Activated CD4-positive, alpha-beta T cell treated with anti-CD3 and anti-CD28 coated beads for 24 hours (primary cell): ENCODE data around the gene TIAM1.

ENCODE experiments used
- DNase-seq, 2 donors: peaks; one replicate each; pipeline ENCODE4 v3.0.0-alpha.2; 2020; ENCODE audit warnings: low read depth in 2 of 2

The TIAM1 gene

DNA sequence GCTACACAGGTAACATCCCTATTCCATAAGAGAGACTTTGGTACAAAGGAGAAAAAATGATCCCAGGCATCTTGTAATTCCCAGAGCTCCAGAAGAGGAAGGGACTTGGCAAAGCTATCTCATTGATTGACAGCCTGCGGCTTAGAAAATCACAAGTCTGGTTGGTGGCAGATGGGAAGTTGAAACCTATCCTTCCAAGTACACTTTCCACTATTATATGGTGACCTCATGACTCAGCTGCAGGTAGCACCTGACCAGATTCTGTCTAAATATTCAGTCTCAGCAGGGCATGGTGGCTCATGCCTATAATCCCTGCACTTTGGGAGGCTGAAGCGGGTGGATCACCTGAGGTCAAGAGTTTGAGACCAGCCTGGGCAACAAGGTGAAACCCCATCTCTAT is 89.9 kb downstream of the TIAM1 start:
- DNase-seq = no peak

DNA sequence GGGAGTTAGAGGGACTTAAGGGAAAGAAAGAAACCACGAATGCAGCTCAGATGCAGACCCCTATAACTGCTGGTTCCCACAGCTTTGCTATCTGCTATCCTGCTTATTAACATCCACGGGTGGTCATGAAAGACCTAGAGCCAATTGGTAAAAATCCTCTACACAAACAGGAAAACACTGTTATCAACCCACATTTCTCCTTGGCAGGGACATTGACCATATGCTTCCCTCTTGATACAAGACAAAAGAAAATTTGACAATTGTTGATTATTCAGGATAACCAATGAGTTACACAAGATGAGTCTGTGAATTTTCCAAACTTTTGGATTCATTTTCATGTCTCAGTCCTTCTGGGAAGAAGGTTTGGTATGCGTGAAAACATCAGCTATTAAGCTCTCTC is 90.4 kb downstream of the TIAM1 start:
- DNase-seq = no peak

DNA sequence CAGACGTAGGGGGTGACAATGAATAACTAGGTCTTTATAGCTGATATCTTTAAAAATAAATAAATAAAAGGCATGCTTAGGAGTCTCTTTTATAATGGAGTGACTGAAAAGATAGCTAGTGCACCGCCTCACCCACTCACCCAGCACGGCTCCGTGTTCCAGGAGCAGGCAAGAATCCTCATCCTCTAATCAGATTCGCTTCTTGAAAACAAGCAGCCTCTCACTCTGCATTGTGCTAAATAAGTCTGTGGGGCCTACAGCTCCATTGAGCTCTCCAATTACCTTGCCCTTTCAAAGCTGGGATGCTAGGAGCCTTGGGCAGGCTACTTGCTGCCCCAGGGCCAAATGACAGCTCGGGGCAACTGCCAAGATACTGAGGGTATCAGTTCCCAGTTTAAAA is 91.5 kb downstream of the TIAM1 start:
- DNase-seq = no peak

DNA sequence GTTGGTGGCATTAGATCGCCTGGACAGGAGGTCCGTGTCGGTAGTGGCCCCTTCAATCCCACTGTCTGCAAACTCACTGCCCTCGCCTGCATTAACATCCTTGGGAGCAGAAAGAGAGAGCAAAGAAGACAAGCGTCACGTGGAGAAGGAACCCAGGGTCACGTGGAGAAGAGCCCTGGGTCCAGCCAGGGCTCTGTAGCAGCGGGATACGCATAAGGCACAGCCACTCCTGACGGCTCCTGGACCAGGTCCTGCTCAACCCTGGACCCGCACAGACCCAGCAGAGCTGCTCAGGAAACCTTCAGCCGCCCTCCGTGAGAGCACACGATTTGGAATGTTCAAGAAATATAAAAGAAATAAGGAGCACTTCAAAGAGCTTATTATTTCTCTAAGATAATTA is 92.0 kb downstream of the TIAM1 start:
- DNase-seq = no peak

DNA sequence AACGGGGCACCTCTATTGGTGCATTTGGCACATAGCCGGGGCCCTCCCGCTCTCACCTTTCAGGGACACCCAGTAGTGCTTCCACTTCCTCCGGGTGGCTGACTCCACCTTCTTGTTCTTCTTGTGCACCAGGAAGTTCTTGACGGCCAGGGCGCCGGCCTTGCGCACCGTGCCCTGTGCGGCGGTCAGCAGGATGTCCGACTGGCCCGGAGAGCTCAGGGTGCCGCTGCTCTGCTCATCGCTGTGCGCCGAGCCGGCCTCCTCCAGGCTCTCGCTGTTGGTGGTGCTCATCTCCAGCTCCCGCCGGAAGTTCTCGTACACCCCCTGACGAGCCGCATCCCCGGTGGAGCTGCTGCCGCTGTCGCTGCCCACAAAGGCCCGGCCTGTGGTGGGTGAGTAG is 92.4 kb downstream of the TIAM1 start:
- DNase-seq = no peak

DNA sequence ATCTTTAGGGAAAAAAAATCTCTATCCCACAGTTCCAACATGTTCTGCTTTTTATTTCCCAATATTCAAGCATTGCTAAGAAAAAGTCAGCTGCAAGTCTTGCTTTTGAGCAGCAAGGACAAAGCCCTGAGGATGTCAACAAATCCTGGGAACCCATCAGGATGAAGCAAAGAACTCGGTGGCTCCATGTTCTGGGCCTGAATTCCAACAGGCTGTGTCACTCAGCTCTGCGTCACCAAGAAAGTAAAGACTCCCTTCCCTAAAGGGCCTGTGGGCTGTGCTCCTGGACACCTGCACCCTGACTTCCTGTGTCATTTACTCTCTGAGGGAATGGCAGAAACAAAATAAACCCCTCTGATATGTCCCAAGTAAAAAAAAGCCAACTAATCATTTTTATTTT is 95.5 kb downstream of the TIAM1 start:
- no peak for DNase-seq

DNA sequence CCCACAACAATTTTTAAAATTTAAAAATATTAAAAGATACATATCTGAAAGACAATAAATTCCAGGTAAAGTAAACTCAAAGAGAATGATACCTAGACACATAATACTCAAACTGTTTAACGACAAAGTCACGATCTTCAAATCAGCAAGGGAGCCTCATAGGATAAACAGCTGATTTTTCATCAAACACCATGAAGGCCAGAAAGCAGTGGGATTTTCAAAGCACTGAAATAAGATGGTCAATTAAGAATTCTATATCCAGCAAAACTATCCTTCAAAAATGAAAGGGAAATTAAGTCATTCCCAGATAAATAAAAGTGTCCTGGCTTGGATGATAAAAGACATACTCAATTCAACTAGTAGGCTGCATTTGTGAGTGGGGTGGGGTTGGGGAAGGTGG is 100.5 kb downstream of the TIAM1 start:
- no peak for DNase-seq

DNA sequence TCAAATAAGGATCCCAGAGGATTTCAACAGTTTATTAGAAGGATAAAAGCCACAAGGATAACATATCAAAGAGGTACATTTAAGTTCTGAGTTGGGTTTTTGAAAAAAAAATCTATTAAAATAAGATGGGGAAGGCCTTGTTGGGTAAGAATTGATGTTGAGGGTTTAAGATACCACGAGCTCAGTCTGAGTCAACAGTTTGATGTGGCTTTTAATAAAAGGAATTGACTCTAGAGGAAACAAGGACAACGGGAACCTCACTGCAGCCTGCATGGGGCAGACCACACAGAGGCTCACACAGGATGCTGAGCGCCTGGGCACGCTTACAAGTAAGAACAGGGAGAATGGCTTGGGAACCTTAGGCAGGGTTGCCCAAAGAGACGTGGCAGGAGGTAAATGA is 107.5 kb downstream of the TIAM1 start:
- no peak for DNase-seq

DNA sequence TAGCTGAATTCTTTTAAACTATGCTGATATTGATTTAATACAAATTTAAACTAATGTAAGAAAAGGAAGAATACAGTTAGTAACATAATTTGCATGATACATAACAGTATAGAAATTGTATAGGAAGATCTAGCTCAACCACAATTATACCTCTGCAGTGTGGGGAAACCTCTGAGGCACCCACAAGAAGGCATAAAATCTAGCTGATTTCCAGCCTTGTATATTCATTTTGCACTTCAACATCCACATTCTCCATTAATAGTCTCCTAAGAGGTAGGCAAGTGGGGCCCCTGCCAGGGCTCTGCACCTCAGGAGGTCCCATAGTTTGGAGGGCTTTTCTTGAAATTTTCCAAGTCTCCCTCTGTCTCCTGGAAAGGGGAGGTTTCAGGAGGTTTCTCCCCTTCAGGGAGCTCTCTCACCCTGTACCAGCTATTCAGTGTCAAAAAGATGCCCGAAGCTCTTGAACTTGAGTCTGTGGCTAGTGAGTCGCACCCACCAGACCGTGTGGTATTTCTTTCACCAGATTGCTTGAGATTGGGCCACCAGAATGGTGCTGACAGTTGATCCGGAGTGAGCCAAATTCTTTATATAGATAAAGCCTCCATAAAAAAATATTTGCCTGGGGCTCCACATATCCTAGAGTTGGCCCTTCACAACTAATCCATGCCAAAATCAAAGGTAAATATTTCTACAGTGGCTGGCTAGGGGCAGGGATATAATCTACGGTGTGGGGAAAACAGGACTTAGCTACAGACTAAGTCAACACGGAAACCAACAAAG is 108.2 kb downstream of the TIAM1 start:
- DNase-seq = no peak

DNA sequence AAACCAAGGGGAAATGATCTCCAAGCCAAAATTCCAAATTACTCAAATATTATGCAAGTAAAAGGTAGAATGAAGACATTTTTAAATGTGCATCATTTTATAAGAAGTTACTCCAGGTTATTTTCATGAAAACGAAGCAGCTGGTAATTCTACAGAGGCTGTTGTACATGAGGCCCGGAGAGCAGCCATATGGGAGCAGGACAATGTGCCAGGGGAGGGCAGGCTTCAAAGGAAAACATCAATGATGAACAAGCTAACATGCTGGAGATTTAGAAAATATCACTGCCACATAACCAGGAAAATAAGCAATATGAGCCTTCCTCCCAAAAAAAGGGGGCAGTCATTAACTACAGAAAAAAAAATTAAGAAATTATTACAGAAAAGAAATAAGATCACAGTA is 109.1 kb downstream of the TIAM1 start:
- DNase-seq = no peak

DNA sequence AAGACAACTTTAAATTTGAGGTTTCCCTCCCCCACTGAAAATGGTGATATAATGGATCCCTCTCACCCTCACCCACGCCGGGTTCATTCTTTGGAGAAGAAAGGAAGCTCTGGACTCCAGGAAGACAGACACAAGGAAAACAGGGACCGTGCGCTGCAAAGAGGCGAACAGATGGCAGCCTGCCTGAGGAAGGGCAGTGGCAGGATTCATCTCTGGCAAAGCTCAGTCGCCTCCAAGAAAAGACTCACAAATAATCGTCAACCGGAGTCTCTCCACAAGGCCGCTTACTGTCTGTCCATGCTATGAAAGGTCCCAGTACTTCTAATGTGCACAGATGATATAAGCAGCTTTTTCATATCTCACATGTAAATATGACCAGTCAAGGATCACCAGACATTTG is 110.3 kb downstream of the TIAM1 start:
- DNase-seq = no peak

DNA sequence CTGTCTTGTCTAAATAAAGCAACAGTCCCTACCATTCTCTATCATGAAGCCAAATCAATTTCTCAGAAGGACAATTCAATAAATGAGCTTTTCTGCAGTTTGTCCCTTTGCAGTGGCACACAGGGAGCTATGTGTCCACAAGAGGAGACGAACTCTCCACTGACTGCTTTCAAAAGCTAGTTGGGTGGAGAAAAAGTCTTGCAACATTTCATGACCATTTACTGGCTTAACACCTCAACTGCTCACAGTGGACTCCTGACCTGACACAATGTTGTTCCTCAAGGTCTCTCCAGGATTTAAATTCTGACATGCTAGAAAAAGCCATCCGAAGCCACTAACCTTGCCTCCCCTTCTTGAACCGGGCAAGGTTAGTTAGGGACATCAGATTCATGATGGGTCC is 111.7 kb downstream of the TIAM1 start:
- no peak for DNase-seq

DNA sequence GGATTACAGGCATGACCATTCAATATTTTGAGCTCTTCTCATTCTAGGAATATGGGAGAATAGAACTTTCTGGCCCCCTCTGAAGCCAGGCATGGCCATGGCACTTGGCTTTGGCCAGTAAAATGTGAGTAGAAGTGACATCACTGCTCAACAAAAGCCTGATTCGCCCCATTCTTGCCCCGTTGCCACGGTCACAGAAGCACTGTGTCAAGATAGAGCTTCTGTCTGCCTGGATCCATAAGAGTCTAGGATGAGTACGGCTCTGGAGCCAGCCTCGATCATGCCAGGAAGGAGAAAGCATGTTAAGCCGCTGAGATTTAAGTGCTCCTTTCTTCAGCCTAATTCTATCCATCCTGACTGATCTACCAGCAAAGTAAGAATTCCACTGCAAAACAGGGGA is 113.1 kb downstream of the TIAM1 start:
- no peak for DNase-seq

DNA sequence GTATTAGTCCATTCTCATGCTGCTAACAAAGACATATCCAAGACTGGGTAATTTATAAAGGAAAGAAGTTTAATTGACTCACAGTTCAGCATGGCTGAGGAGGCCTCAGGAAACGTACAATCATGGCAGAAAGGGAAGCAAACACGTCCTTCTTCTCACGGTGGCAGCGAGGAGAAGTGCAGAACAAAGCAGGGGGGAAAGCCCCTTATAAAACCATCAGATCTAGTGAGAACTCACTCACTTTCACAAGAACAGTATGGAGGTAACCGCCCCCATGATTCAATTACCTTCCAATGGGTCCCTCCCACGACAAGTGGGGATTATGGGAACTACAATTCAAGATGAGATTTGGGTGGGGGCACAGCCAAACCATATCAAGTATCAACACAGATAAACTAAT is 115.3 kb downstream of the TIAM1 start:
- DNase-seq = peak in 1 of 2 donors; percentile 7

DNA sequence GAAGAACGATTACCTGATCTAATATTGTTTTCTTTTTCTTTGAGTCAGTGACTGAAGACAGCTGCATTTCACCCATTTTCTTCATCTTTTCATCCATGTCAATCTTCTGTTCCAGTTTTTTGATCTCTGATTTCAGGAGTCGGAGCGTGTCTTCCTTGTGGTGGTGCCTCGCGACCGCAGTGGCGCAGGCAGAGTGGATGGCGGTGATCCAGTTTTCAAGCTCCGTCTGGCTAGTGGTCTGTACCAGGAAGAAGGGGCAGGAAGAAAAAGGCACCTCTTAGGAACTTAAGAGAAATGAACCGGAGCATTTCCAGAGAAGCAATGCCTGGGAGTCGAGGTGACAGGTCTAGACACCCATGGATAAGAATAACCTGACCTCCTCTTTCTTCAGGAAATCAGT is 118.3 kb downstream of the TIAM1 start:
- no peak for DNase-seq

DNA sequence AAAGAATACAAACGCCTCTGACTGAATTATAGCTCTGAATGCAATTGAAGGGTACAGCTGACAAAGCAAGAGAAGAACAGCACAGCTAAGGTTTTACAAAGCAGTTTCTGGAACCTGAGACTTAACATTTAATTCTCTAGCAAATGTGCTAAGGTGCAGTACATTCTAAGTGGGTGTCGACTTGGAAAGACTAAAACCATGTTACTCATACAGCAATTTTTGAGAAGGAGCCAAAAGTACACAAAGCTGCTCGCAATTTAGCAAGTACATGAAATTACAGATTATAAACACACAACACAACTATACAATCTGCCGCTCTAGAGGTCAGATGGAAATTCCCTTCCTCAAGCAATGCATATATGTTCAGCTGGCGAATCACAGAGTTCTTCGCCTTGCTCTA is 121.9 kb downstream of the TIAM1 start:
- DNase-seq = no peak

DNA sequence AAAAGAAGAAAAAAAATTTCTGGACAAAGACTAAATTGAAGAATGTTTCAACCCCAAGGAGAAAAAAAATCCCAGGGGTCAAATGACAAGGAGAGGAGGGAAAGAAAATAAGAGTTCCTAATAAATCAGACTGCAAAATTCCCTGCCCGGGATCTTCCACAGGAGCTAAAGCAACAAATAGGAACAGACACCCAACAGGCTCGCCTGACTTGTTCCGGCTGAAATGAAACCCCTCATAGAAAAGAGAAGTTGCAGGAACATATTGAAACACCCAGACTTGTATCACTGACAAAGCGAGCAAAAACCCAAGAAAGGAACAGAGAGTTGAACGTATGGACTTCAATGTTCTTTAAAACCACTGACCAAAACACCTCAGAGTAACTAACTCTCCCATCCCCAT is 123.0 kb downstream of the TIAM1 start:
- no peak for DNase-seq

DNA sequence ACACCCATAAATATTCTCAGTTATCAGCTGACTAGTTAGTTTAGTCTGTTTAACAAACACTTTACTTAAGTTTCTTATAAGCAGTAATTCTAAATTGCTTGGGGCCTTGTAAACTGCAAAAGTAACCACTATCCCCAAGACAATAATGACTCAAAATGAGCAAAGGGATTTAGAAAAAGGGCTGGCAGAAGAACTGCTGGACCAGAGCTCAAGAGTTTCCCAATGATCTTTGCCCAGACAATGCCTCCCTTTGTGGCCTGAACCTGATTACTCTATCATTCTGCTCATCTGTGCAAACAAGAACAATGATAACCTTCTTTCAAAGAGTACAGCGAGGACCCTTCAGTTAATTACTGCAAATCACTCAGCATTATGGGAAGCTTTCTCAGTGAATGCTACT is 123.5 kb downstream of the TIAM1 start:
- no peak for DNase-seq

DNA sequence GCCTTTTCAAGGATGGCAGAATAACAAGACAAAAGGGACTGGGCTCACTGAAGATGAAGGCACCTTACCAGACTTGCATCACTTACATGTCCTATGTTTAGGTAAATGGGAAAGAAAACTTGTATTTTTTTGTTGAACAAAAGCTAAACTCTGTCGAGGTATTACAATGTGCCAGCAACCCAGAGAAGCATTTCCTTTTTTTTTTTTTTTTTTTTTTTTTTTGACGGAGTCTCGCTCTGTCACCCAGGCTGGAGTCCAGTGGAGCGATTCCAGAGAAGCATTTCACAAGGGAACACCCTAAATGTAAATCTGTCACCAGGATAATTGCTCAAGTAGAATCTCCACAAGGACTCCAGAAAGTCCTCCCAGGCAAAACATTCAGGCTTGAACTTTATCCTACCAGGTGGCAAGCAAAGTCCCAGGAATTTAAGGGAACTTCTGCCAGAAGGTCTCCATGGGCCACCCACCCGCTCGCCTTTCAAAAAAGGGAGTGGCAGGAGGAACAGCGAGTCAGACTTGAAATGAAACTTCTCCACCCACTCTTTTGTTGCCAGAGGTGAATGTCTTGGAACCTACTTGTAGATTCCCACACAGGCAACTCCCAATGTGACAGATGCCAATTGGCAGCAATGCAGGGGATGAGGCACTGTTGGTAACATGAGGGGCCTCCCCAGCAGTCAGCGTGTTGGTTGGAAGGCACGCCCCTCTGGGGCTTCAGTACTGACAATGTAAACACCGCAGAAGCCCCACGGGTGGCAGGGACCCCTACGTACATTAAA is 125.0 kb downstream of the TIAM1 start:
- DNase-seq = no peak

DNA sequence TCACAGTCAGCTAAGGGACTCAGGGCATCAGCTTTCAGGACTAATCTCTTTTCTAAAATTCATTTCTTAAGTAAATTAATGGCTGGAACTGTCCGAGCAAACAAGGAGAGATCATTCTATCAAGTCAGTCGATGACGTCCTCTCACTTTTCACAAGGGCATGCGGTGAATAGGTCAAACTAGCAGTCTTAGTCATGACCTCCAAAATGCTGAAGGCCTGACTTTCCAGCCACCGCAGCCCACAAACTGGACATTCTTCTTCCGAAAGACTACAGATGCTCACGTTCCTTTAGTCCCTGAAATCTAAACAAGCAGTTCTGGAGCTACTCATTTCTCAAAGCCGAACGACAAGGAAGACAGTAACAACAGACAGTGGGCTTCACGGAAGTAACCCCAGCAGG is 127.9 kb downstream of the TIAM1 start:
- DNase-seq = no peak

DNA sequence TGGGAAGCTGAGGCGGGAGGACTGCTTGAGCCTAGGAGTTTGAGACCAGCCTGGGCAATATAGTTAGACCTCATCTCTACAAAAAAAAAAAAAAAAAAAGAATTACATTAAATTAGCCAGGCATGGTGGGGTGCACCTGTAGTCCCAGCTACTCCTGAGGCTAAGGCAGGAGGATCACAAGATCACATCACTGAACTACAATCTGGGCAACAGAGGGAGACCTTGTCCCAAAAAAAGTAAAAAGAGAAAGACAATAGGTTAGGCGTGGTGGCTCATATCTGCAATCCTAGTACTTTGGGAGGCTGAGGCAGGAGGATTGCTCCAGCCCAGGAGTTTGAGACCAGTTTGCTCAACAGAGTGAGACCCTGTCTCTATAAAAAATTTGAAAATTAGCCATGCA is 130.3 kb downstream of the TIAM1 start:
- DNase-seq = no peak

DNA sequence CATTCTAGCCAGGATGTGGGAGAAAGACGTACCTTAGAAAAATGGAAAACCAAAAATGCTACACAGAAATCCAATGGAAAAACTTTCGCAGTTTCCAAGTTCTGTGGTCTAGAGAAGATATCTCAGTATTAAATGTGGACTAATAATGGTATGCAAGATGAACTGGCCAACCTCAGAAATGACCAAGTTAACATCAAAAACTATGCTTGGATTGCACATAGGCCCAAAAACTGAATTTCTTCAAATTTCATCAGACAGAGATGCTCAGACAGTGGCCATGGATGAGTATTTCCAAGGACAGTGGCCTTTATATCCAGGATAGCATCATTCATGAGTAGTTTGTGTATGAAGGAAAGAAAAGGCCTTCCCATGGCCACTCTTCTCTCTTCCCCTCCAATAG is 132.2 kb downstream of the TIAM1 start:
- DNase-seq = no peak

DNA sequence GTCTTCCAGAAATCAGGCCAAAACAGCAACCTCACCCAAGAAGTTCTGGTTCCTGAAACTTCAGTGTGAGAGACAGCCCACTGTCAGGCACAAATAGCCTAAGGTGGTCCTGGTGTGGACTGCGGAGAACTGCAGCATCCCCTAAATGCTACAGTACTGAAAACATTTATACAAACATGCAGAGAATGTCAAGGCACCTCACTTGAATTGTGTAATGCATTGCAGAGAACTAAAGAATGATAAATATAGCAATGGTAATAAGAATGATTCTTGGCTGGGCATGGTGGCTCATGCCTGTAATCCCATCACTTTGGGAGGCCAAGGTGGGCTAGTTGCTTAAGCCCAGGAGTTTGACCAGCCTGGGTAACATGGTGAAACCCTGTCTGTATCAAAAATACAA is 138.6 kb downstream of the TIAM1 start:
- no peak for DNase-seq

DNA sequence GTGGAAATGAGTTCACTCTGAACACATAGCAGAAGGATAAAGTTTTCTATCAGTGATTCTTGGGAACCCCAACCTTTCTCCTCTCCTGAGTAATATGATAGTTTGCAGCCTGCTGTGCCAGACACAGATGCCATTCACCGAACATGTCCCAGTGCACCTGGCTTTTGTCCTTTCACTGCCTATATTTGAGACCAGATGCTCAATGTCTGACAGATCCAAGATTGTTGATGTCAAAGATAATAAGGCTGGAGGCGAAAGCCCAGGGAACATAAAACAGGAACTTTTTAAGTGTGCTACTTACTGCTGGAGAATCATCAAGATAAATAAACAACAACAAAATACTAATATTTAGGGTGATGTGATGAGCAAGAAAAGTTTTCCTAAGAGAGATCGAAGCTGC is 139.3 kb downstream of the TIAM1 start:
- DNase-seq = no peak
